HG03175 (cell line): ENCODE measurements around the gene SV2B.

ENCODE experiments used
- ATAC-seq: cut with Tn5 transposase; IDR thresholded peaks from one replicate; pipeline ENCODE4 v1.9.1; 2021; ENCODE audit warnings: mild to moderate bottlenecking, moderate library complexity; ENCODE audit not compliant: unreplicated experiment

The SV2B gene

DNA sequence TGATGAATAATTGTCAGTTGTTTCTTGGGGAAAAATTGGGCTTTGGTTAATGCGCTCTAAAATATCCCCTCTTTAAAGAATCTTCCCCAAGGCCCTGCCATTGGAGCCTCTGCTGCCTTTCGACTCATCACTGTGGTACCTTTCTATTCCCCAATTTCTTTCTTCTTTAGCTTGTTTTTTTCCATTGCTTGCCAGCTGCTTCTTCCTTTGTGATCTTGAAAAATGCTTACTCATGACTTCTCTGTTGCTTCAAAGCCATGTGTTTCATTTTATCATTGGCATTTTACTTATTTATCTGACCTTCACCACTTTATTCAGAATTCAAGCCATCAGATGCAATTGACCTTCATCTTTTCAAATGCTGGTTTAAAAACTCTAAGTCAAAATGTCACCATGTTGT is 84.4 kb downstream of the SV2B start:
- no peak for ATAC-seq

DNA sequence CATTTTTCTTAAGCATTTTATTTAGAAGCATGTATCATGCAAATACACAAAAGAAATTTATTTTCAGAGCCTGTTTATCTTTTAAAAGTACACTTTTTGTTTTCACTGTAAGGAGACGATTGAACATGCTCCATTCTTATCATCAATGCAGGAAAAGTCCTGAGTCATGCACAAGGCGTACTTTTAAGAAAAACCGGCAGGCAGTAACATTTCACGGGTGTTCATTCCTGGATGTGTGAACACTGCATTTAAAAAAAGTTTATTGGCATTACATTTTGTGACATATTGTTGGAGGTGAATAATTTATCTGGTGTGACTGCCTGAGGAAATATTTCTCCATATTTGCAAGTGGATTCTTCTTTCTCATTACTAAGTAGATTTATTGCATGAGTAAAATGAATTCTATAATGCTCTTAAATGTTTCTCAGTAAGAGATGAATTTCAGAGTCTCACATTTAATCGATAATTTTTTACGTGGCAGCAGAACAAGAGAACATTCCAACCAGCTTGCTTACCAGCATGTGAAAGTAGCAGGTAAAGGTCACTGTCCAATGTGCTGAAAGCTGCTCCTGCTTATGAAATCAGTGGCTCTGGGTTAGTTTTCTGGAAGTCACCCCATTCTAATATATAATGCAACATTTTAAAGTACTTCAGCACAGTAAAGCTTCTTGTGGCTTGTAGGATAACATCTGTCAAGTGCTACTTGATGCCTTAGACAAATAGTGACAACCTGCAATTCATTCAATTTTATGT is 87.0 kb downstream of the SV2B start:
- ATAC-seq = no peak

DNA sequence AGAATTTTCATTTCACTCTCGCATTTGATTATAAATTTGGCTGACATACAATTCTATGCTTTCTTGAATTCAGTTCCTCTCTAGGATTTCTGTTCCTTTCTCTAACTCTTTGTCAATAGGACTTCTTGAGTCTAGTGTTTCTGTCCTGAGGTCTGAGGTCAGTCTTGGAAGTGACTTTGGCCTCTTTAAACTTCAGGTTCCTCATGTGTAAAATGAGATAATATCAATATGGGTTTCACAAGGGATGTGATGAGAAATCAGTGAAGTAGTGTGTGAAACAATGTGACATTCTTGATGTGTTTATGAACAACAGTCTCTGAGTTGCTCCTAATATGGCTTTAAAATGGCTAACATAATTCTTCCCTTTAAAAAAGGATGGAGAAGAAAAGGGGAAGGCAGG is 92.2 kb downstream of the SV2B start:
- ATAC-seq = no peak

DNA sequence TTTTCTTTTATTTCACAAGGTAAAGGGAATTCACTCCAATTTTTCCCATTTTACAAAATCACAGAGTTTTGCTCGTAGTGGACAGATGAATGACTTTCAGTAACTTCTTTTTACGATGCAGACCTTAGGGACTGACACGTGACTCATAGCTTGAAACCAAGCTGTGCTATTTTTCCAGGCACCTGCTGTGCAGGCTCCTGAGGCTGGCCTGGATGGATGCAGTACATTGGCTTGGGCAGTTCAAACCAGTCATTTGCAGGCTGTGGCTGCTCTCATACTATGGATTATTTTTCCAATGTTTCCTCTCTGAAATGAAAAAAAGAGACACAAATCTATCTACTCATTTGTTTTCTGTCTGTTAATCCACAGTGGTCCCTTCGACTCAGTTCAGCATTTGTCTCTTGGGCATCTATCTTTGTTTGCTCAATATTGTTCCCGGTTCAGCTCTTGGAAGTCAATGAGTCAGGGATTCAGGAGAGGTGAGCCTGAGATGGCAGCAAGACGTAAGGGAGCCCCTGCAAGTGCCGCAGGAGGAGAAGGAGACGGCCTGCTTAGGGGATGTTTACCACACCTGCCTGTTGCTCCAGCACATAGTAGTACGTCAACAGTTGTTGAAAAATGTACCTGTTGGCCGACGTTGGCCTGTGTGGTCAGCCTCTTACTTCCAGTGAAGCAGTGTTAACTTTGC is 92.8 kb downstream of the SV2B start:
- ATAC-seq = no peak

DNA sequence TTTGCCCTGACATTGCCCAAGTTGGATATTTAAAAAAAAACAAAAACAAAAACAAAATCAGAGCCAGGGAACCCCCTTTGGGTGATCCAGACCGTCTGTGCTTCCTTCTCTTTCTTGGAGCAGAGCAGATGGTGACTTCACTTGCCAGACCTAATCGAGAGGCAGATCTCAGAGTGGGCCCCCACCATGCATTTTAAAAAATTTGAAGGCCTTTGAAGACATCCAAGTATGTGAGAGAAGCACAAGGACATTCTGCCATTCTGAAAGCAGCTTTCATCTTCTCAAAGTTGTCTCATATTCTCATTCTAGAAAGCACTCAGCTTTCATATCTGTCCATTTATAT is 93.3 kb downstream of the SV2B start:
- ATAC-seq = no peak

DNA sequence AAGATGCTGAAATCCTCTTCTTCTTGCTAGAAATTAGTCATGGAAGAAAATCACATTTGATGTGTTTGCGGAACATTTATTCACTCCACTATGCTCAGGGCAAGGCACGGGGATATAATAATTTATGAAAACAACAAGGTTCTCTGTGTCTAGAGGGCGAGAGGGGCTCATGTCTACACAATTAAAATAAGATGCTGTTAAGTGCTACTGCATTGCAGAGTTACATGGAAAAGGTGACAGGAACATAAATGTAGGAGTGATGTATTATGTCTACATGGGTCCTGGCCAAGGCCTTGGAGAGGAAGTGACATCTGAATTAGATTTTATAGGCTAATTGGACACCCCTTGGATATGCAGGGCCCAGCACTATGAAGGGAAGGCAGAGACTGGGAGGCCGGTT is 96.1 kb downstream of the SV2B start:
- no peak for ATAC-seq

DNA sequence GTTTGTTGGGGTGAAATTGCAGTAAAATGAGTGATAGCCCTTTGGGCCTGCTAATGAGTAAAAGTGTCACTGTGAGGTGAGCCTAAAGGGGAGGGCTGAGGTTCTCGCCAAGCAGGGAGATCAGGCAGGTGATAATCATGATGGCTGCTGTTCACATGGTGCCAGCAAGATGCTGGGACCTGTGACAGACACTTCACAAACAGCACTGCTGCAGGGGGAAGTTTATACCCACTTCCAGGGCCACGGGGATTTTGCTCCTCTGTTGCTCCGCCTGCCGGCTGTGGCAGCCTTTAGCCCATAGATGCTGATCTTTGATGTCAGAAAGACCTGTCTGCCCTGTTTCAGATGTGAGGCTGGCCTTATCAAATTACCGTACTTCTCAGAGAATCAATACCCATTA is 96.7 kb downstream of the SV2B start:
- ATAC-seq = no peak

DNA sequence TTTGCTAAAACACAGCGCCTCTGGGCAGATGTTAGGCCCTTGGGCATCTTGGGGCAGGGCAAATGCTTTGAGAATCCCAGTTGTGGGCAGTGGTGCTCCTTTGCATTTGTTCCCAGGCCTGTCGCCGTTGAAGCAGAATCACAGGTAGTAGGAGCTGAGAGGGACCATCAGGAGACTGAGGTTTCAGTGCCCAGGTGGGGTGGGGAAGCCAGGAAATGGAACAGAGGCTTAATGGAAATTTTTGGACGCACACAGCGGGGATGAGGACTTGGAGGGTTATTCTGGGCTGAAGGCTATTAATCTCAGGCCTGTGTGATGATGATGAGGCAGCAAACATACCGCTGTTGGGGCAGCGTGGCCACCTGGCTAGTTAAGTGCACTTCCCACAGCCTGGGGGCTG is 99.5 kb downstream of the SV2B start:
- no peak for ATAC-seq

DNA sequence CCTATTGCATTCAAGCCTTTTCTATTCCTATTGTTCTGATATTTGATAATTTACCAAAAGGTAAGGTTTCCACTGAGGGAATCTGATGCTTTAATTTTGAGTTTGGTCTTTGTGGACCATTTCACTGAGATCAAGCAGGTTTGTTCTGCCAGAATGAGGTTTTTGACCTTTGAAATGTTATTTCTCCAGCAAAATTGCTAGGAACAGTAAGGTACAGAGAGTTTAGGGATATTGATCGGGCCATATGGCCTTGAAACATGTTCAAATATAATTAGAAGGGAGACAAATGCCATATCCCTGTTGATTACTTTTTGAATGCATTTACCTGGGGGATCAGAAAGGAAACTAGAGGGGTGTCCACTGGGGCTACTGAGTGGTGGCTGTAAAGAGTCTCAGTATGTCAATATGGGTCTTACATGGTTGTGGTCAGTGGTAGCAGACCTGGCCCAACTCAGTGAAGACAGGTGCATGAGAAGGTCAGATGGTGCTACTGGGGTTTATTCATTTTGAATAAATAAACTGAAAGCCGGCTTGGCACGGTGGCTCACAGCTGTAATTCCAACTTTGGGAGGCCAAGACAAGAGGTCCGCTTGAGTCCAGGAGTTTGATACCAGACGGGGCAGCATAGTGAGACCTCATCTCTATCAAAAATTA is 100.2 kb downstream of the SV2B start:
- ATAC-seq = no peak

DNA sequence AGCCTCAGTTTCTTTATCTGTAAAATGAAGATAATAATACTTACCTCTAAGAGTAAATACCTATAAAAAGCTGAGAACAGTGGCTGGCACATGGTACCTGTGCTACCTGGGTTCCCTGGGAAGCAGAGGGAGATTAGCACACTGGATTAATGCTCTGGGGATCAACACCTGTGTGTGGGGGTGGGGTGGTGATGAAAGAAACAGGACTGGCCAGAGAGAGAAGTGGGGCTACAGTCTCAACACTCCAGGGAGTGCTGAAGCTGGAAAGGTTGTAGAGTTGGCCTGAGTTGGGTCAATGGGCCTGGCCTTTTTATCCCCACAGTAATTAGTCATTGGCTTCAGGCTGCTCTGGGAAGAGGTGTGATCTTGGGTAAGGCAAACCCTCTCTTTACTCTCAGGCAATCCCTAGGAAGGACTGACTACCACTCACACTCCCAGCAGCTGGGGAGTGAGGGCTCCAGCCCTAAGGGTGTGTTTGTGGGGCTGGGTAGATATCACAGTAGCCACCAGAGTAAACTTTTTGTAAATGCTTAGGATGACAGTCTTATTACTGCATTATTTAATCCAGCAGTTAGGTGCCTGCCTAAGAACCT is 102.5 kb downstream of the SV2B start:
- ATAC-seq = no peak

DNA sequence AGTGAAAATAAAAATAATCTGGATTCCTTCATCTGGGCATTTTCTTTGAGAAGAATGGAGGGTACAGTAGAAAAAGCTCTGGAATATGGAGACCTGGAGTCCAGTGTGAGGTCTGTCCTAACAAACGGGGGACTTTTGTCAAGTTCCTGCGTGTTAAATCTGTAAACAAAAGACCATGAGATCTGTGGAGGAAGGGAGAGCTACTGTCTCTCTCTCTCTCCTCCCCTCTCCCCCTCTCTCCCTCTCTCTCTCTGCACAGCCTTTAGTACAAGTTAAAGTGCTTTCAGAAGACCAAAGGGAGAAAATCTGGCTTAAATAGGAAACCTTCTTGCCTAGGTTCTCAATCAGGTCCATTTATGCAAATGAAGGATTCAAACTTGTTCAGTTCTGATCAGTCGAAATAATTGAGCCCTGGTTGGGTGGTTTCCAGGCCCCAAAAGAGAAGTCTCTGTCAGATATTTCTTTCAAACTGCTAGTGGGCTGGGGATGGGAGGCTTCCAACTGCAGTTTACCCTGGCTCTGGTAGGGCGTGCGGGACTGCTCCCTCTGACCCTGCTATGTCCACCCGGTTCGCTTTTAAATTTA is 103.7 kb downstream of the SV2B start:
- ATAC-seq = no peak

DNA sequence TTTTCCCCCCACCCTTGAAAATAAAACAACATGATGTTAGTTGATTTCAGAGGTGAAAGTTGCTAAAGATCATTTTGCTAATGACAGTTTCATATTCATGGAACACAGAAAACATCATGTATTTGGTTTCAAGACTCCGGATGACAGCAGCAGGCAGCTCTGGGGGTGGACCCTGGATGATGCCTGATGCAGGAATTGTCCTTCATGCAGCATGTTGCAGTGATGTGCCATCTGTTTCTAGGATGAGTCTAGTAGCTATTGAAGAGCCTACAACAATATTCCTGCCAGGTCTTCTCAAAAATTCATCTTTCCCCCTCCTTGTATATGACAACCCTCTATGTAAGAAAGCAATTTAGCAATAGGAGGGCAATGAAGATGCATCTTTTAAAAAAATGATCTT is 108.3 kb downstream of the SV2B start:
- ATAC-seq = no peak

DNA sequence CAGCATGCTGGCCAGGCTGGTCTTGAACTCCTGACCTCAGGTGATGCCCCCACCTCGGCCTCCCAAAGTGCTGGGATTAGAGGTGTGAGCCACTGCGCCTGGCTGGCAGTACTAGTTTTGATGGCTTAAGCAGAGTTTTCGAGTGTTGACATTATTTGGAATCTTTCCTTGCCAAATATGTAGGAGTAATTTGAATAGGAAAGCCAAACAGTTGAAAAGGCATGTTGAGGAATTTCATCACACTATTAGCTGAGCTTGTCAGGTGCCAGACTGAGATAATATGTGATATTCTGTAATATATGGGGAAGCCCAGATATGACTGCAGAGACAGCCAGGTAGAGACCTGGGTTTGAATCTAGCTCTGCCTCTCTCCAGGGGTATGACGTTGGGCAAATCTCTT is 109.3 kb downstream of the SV2B start:
- no peak for ATAC-seq

DNA sequence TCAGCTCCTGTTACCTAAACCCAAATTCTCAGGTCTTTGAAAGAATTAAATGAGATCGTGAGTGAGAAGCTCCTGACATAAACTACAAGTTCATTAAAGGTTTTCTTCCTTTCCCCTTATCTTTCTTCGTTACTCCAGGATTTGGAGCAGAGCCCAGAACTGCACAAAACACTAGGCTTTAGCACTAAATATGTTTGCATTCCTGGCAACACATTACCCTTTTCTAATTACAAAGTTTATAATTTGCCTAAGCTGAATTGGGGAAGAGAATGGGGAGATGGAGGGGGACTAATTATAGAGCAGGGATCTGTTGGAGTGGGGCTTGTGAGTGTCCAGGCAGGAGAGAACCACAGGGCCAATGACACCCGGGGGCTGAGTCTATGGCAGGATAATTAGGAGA is 109.7 kb downstream of the SV2B start:
- ATAC-seq = no peak

DNA sequence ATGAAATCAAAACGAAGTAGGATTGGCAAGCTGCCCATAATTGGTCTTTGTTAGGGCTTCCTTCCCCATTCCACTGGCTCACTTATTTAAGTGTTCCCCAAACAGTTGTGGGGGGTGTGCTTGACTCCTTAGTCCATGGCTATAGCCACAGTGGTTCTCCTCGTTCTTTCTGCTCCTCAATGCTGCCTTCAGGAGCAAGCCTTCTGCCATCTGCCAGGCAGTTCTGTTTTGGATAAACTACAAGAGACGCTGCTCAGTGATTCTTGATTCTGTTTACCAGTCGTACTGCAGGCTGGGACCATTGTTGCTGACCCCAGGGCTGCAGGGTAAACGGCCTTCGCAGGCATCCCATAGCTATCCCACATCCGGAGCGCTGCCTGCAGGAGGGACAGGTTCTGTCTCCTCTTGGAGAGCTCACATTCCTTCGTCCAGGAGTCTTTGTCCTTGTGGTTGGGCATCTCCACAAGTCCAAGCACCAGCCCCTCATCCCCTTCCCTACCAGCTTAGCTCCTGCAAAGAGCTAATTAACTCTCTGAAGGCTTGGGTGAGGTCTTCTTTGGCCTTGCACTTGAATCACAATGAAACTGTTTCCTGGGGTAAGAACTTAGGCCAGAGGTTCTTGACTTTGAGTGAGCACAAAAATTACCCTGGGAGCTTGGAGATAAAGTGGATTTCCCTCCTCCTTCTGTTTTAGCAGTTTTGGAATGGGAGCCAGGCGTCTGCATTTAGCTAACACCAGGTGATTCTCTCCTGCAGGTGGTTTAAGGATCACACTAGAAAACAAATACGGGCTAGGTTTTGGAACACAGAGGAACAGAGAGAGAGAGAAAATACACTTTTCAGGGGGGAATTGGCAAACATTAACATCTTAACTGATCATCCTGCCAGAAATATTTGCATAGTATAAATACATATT is 114.9 kb downstream of the SV2B start:
- no peak for ATAC-seq

DNA sequence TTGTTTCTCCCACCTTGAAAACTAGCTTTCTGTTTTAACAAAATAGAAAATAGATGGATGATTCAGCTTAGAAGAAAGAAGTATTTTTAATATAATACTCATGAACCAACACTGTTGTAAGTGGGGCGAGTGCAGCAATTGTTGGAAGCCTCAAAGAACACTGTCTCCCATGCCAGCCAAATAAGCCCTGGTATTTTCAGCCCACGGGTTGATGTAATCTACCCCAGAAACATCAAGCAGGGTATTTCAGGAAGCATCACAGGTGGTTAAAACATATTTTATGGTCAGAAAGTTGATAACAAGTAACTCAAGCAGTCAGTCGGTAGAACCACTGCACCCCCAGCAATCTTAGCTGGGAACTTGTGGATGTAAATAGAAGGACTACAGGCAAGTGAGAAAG is 115.9 kb downstream of the SV2B start:
- ATAC-seq = no peak

DNA sequence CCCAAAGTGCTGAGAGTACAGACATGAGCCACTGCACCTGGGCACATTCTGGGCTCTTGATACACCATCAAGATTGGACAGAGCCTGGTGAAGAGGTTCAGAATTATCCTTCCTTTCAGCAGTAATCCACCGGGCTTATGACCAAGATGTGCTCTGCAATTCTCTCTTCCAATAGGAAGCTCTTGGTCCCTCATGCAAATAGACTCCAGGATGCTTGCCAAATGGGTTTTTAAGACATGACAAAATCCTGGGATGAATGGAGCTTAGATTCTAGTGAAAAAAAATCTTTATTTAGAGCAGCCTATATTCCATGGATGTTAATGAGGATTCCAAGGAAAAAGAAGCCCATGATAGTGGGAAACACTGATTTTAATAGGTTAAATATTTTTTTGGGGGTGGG is 119.1 kb downstream of the SV2B start:
- no peak for ATAC-seq

DNA sequence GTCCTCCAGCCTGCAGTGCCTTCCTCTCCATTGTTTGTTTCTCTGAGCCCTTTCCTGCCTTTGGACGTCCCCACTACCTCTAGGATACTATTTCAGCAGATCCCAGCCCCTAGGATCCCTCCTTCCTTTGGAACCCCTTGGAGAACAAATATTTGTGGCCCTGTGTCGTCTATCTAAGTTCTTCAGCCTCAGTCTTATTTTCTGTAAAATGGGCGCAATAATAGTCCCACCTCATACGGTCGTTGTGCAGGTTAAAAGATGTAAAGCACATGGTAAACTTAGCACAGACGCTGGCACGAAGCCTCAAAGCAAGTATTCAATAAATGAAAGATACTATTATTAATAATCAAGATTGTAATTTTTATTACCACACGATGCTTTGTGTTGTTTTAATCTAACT is 122.0 kb downstream of the SV2B start:
- no peak for ATAC-seq

DNA sequence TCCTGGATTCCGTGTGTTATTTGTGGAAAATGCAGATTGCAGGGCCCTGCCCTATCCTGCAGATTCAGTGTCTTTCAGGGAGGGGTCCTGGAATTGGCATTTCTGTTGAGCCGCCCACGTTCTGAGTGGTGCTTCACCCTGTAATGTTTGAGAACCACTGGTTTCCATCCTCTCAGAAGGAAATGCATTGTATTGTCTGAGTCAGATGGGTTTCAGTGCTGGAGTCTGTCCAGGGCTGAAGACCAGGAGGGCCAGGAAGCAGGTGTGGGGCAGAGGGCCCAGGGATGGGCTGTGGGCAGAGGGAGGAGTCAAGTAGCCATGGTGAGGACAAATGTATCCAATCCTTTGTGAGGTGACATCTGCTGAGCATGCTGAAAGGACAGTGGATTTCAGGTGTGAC is 123.8 kb downstream of the SV2B start:
- ATAC-seq = no peak

DNA sequence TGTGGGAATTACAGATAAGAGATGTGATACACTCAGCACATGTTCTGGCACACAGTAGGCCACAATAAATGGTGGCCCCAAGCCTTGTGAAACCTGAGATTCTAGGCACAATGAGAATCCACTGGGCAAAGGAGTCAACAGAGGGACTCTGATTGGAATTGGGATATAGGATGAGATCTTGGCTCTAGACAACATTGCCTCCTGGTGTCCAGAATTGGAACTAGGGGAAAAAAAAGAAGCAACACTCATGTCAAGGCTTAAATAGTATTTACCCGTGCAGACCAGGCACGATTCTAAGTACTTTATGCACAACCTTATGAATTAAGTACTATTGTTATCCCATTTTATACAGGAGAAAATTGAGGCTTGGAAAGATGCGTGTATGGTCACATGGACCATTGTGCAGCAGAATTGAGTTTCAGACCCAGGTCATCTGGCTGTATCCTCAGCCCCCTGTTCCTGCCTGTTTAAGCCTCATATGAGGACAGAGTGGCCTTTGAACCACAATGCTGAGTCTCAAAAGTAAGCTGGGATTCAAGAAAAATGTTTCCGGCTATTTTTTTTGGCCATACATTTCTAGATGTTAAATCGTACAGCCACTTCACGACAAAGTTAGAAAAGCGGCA is 124.8 kb downstream of the SV2B start:
- ATAC-seq = no peak
